Panc1 (cell line): ENCODE results near the gene LTBP2. TPM values are rescaled to one million over a fixed set of nuclear protein-coding genes. Genes with fewer than 3 reads are reported as not detected.

Source experiments
- ATAC-seq: fragments of 200-7000 bp; cut with Tn5 transposase; 2 replicates; pipeline ENCODE4 v1.9.1; 2020; ENCODE audit warnings: mild to moderate bottlenecking, moderate library complexity
- BruUV-seq: library from RNA; stranded (reverse); fragments of 400-500 nt; replicated peaks from 2 replicates; lab custom pipeline; 2021; lab: Mats Ljungman, UMichigan
- CTCF ChIA-PET: fragments of 300-600 bp; sonication (Branson Sonifier 250); formaldehyde crosslinking; loops from one replicate; lab custom pipeline; 2022; ENCODE audit warnings: antibody characterized with exemption; lab: Charles Lee
- POLR2A ChIA-PET: fragments of 300-600 bp; sonication (Branson Sonifier 250); formaldehyde crosslinking; loops from one replicate; lab custom pipeline; 2022; ENCODE audit warnings: antibody characterized with exemption; lab: Charles Lee
- DNase-seq: peaks from one replicate; pipeline ENCODE4 v3.0.0-alpha.2; 2010; ENCODE audit warnings: low read depth, low spot score
- H3K27ac ChIP-seq: 2 replicates; pipeline ENCODE4 v1.5.1; 2011; ENCODE audit warnings: mild to moderate bottlenecking, low read length, inconsistent platforms
- H3K27me3 ChIP-seq: fragments of 200-500 bp; sonication (Bioruptor generic); 2 replicates; pipeline ENCODE4 v1.6.0; 2014; ENCODE audit warnings: low read length, inconsistent platforms; ENCODE audit not compliant: control insufficient read depth, insufficient read depth
- H3K36me3 ChIP-seq: fragments of 200-500 bp; sonication (Bioruptor generic); 2 replicates; pipeline ENCODE4 v1.5.1; 2014; ENCODE audit warnings: inconsistent platforms, mild to moderate bottlenecking, low read length, moderate library complexity; ENCODE audit not compliant: control insufficient read depth, insufficient read depth
- H3K4me1 ChIP-seq: 2 replicates; pipeline ENCODE4 v1.5.1; 2011; ENCODE audit warnings: inconsistent platforms, mild to moderate bottlenecking, low read length, moderate library complexity; ENCODE audit not compliant: control insufficient read depth, insufficient read depth
- H3K4me3 ChIP-seq, 2 experiments: 2 replicates each; pipeline ENCODE4 v1.5.1; 2011 to 2012; ENCODE audit warnings: low read depth in 2 of 2, low read length in 2 of 2, mild to moderate bottlenecking in 2 of 2, inconsistent platforms in 1 of 2, moderate library complexity in 1 of 2
- H3K9me3 ChIP-seq: fragments of 200-500 bp; sonication (Bioruptor generic); 2 replicates; pipeline ENCODE4 v1.5.1; 2014; ENCODE audit warnings: low read depth, mild to moderate bottlenecking, inconsistent platforms, low read length, moderate library complexity; ENCODE audit not compliant: control insufficient read depth, insufficient read depth
- CTCF ChIP-seq: fragments of 450-650 bp; IDR thresholded peaks from 2 replicates; pipeline ENCODE4 v1.5.1; 2017; ENCODE audit warnings: mild to moderate bottlenecking
- POLR2AphosphoS5 ChIP-seq: IDR thresholded peaks from 2 replicates; pipeline ENCODE4 v1.6.1; 2012; ENCODE audit warnings: mild to moderate bottlenecking, low read depth, low read length, moderate library complexity
- SIN3A ChIP-seq: IDR thresholded peaks from 2 replicates; pipeline ENCODE4 v1.6.1; 2012; ENCODE audit warnings: low read depth, mild to moderate bottlenecking, low read length, moderate library complexity, borderline replicate concordance; ENCODE audit not compliant: insufficient read depth
- TCF7L2 ChIP-seq: IDR thresholded peaks from 2 replicates; pipeline ENCODE4 v1.6.1; 2011; ENCODE audit warnings: mild to moderate bottlenecking, low read depth, low read length, inconsistent platforms
- in situ Hi-C: cut with HindIII; loops from 2 replicates; pipeline ENCODE4 v1.10.0; 2016; ENCODE audit warnings: low sequenced_read_pairs, low pct_unique_long_range_greater_than_20kb
- intact Hi-C: fragments of 100-400 bp; cut with micrococcal nuclease; formaldehyde crosslinking; loops from one replicate; pipeline ENCODE4 v1.10.0; 2022; ENCODE audit not compliant: unreplicated experiment
- total RNA-seq: library from RNA; stranded (reverse); gene quantifications from one replicate; pipeline ENCODE4 v1.2.1, GENCODE V29; 2021; ENCODE audit not compliant: unreplicated experiment
- TF ChIP-seq, protein P1 (sequence below), 2 experiments: IDR thresholded peaks; 2 replicates each; pipeline ENCODE4 v1.6.1; 2011 to 2012; ENCODE audit warnings: low read depth in 2 of 2, control low read depth in 1 of 2, low read length in 1 of 2, mild to moderate bottlenecking in 1 of 2, moderate library complexity in 1 of 2; ENCODE audit not compliant: insufficient read depth in 1 of 2

Gene LTBP2
- total RNA-seq, 1 experiment from 2014 or later = 69.8 TPM

GRCh38 chr14:74583689-74584434, 28.2 kb downstream of the LTBP2 start:
- Histone ChIP-seq H3K27ac (no peak overlapping the region), H3K27me3 (no peaks in the 10 kb centered on the region), H3K36me3 (no peaks in the 10 kb centered on the region), H3K4me3 (no peak overlapping the region), H3K9me3 (no peaks in the 10 kb centered on the region), H3K4me1 (peaks cover 6% of the 10 kb centered on the region)
- in situ Hi-C loops (no loop called here), intact Hi-C loops (no loop called here)
- CTCF ChIA-PET = interaction anchor here (0.6 kb wide), 1 partner anchor 29 kb away, joined by 5 read pairs; no protein-coding TSS in a partner anchor
- ATAC-seq (no peak), DNase-seq (no peak)
- no peak for TF ChIP-seq POLR2AphosphoS5
- no peak for TF ChIP-seq TCF7L2
- no peak for TF ChIP-seq SIN3A
- TF ChIP-seq, protein P1, sequence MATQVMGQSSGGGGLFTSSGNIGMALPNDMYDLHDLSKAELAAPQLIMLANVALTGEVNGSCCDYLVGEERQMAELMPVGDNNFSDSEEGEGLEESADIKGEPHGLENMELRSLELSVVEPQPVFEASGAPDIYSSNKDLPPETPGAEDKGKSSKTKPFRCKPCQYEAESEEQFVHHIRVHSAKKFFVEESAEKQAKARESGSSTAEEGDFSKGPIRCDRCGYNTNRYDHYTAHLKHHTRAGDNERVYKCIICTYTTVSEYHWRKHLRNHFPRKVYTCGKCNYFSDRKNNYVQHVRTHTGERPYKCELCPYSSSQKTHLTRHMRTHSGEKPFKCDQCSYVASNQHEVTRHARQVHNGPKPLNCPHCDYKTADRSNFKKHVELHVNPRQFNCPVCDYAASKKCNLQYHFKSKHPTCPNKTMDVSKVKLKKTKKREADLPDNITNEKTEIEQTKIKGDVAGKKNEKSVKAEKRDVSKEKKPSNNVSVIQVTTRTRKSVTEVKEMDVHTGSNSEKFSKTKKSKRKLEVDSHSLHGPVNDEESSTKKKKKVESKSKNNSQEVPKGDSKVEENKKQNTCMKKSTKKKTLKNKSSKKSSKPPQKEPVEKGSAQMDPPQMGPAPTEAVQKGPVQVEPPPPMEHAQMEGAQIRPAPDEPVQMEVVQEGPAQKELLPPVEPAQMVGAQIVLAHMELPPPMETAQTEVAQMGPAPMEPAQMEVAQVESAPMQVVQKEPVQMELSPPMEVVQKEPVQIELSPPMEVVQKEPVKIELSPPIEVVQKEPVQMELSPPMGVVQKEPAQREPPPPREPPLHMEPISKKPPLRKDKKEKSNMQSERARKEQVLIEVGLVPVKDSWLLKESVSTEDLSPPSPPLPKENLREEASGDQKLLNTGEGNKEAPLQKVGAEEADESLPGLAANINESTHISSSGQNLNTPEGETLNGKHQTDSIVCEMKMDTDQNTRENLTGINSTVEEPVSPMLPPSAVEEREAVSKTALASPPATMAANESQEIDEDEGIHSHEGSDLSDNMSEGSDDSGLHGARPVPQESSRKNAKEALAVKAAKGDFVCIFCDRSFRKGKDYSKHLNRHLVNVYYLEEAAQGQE (IDR thresholded peaks at IDR 0.05; ENCODE audit: insufficient read depth in 1 of 2, low read depth in 2 of 2, low read length in 1 of 2) = no peak
- no peak for TF ChIP-seq CTCF
- POLR2A ChIA-PET = no interaction called here
- no TSS peak for BruUV-seq

DNA sequence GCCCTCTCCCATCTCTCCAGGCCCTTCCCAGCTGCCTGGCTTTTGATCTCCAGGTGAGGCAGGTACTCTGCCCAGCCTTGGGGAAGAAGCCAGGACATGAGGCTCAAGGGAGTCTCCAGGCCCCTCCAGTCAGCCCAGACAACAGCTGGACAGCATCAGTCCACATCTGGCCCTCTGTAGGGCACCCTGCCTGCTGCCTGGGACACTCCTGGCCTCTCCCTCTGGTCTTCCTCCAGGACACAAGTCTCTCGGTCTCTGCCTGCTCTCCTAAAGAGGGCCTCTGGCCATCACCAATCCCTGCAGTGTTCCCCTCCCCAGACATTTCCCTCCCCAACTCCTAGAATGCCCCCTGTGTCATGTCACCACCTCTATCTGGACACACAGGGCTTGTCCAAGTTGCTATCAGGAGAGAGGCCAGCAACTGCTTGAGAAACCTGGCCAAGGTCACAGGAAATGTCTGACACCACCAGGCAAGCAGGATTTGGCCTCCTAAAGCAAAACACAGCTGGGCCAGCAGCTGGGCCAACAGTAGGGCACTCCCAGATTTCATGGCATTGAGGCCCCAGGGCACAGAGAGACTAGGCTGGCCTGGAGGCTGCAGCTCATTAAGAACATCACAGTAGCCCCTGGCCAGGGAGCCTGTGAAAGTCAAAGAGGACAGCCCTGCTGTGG, 29.0 kb downstream of the LTBP2 start:
- ChIA-PET CTCF (no interaction called here), POLR2A (no interaction called here)
- no peak for TF ChIP-seq TCF7L2
- no peak for TF ChIP-seq SIN3A
- TF ChIP-seq POLR2AphosphoS5 = no peak
- no peak for TF ChIP-seq CTCF
- TF ChIP-seq, protein P1 (IDR thresholded peaks at IDR 0.05; ENCODE audit: insufficient read depth in 1 of 2, low read depth in 2 of 2, low read length in 1 of 2) = no peak
- in situ Hi-C loops (no loop called here), intact Hi-C loops (no loop called here)
- ATAC-seq (no peak), DNase-seq (no peak)
- no peaks in the 10 kb centered on the region for H3K36me3 ChIP-seq
- H3K27me3 ChIP-seq = no peaks in the 10 kb centered on the region
- H3K27ac ChIP-seq = no peak overlapping the region
- BruUV-seq = no TSS peak
- H3K4me1 ChIP-seq = peaks cover 6% of the 10 kb centered on the region
- H3K9me3 ChIP-seq = no peaks in the 10 kb centered on the region
- H3K4me3 ChIP-seq = no peak overlapping the region
